ENCODE data around the gene ZNF121.

ZNF121 gene

GRCh38 chr19:9538183-9539058, 45.9 kb downstream of the ZNF121 start, which contains the start of gene ZNF426:
Gene ZNF426, minus strand, starts transcription at chr19:9538645. Its CDS starts 2,413 bp downstream, at chr19:9536232.
- DNase-seq = peak; percentile 87 to 89

- no peak for DNase-seq
Observed at GRCh38 chr19:9535934-9536333, 48.4 kb downstream of the ZNF121 start.

DNA sequence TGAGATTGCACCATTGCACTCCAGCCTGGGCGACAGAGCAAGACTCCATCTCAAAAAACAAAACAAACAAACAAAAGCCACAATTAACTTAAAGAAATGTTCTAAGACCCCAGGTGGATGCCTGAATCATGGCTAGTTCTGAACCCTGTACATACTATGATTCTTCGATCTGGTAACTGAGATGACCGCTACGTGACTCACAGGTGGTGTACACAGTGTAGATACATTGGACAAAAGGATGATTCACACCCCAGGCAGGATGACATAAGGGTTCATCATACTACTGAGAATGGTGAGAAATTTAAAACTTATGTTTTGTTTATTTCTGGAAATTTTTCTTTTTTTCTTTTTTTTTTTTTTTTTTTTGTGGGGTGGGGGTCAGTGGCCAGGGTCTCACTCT, 52.4 kb downstream of the ZNF121 start:
- no peak for DNase-seq

- no peak for DNase-seq
Observed at GRCh38 chr19:9528757-9529336, 55.5 kb downstream of the ZNF121 start.

- DNase-seq = no peak
Observed at GRCh38 chr19:9523885-9524474, 60.3 kb downstream of the ZNF121 start.
